ENCODE results near the gene MORN5.

MORN5 gene

DNA sequence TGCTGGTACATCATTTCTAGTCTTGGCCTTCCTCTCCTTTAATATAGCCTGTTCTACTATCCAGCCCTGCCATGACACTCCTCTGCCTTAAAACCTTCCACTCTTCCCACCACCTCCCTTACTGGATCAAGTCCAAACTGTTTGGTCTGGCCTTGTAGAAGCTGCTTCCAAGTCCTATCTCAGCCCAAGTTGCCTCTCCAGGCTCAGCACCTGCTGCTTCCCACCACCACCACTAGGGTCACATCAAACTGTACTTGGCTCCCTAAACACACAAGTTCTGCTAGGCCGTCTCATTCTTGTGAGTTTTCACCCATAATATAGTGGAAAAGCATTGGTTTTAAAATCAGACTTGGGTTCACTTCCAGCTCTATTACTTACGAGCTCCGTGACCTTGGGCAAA, 1.5 kb upstream of the MORN5 start:
- Histone ChIP-seq H3K36me3 (ENCODE audit: insufficient read depth, low read length) (no peaks in the 10 kb centered on the region), H3K27ac (ENCODE audit: low read depth, low read length) (no peak overlapping the region), H3K27me3 (ENCODE audit: control insufficient read depth in 1 of 2, insufficient read depth in 2 of 2, low read length in 2 of 2) (no peaks in the 10 kb centered on the region), H3K9me3 (ENCODE audit: low read length) (no peaks in the 10 kb centered on the region), H3K4me3 (ENCODE audit: low read depth in 1 of 2, low read length in 2 of 2) (peak overlapping the region in 1 of 2 donors; percentile 30), H3K4me1 (ENCODE audit: insufficient read depth, low read length) (peaks cover 30% of the 10 kb centered on the region), H3K9ac (ENCODE audit: low read length) (no peak overlapping the region)

DNA sequence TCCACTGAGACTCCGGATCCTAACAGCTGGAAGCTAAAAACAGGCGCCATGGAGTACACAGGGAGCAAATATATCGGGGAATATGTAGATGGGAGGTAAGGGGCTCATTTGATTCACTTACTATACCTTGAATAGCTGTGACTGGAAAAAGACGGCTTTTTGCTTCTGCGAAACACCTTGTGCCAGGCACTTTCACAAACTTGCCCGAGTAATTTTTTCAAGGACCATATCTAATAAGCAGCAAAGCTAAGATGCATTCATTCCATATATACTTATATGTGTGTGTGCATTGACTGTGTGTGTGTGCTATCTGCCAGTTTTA, 178 bp downstream of the MORN5 start:
- peaks cover 41% of the 10 kb centered on the region for H3K4me1 ChIP-seq (ENCODE audit: insufficient read depth, low read length)

DNA sequence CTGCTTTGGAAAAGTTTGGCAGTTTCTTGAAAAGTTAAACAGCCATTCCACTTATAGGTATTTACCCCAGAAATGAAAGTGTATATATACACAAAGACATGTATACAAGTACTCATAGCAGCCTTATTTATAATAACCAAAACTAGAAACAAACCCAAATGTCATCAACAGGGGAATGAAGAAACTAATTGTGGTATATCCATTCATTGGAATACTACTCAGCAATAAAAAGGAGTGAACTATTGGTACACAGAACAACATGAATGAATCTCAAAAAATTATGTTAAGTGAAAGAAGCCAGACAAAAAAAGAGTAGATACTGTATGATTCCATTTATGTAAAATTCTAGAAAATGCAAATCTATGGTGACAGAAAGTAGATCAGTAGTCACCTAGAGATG, 2.7 kb downstream of the MORN5 start:
- no peak overlapping the region for H3K4me3 ChIP-seq (ENCODE audit: low read depth in 1 of 2, low read length in 2 of 2)
- no peaks in the 10 kb centered on the region for H3K9me3 ChIP-seq (ENCODE audit: low read length)
- no peak overlapping the region for H3K9ac ChIP-seq (ENCODE audit: low read length)
- H3K27ac ChIP-seq (ENCODE audit: low read depth, low read length): no peak overlapping the region
- no peaks in the 10 kb centered on the region for H3K36me3 ChIP-seq (ENCODE audit: insufficient read depth, low read length)
- no peaks in the 10 kb centered on the region for H3K27me3 ChIP-seq (ENCODE audit: control insufficient read depth in 1 of 2, insufficient read depth in 2 of 2, low read length in 2 of 2)
- peaks cover 26% of the 10 kb centered on the region for H3K4me1 ChIP-seq (ENCODE audit: insufficient read depth, low read length)

More for the DNA sequence above, 178 bp downstream of the MORN5 start:
- Histone ChIP-seq H3K27me3 (ENCODE audit: control insufficient read depth in 1 of 2, insufficient read depth in 2 of 2, low read length in 2 of 2) (no peaks in the 10 kb centered on the region), H3K27ac (ENCODE audit: low read depth, low read length) (peak overlapping the region; percentile 91), H3K36me3 (ENCODE audit: insufficient read depth, low read length) (no peaks in the 10 kb centered on the region), H3K9me3 (ENCODE audit: low read length) (no peaks in the 10 kb centered on the region), H3K4me3 (ENCODE audit: low read depth in 1 of 2, low read length in 2 of 2) (peak overlapping the region; percentile 21 to 91), H3K9ac (ENCODE audit: low read length) (peak overlapping the region; percentile 95)

DNA sequence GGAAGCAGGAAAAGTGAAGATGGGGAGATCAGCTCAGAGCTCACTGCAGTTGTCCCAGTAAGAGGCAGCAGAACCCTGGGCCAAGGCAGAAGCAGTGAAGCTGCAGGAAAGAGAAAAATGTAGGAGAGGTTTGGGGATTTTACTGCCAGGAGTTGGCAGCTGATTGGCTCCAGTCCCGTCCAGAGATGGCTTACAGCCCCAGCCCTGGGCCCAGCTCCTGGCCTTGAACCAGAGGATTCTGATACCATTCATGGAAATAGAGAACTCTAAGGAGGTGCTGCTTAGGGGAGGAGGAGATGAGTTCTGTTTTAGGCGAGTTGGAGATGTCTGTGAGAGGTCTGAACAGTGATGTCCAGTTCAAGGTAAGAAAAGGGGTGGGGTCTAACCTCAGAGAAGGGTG, 4.6 kb downstream of the MORN5 start:
- Histone ChIP-seq H3K9ac (ENCODE audit: low read length) (no peak overlapping the region), H3K27ac (ENCODE audit: low read depth, low read length) (peak overlapping the region; percentile 57), H3K4me1 (ENCODE audit: insufficient read depth, low read length) (peaks cover 17% of the 10 kb centered on the region), H3K36me3 (ENCODE audit: insufficient read depth, low read length) (no peaks in the 10 kb centered on the region), H3K9me3 (ENCODE audit: low read length) (no peaks in the 10 kb centered on the region), H3K27me3 (ENCODE audit: control insufficient read depth in 1 of 2, insufficient read depth in 2 of 2, low read length in 2 of 2) (no peaks in the 10 kb centered on the region), H3K4me3 (ENCODE audit: low read depth in 1 of 2, low read length in 2 of 2) (peak overlapping the region in 1 of 2 donors; percentile 53)

DNA sequence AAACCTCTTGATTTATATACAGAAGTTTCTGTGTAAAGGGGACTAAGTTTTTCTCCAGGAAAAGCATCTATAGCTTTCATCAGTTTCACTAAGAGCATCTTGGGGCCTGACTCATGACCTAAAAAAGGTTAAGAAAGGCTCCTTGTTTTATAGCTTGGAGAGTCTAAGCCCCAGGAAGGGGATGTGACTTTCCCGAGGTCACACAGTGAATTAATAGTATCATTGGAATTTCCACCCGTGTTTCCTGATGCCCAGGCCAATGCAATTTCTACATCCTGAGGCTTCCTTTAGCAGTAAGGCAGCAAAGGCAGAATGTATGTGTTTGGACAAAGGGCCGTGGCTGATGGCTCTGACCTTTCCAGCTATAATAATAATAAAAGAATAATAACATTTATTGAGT, 8.6 kb downstream of the MORN5 start:
- no peaks in the 10 kb centered on the region for H3K27me3 ChIP-seq (ENCODE audit: control insufficient read depth in 1 of 2, insufficient read depth in 2 of 2, low read length in 2 of 2)
- no peaks in the 10 kb centered on the region for H3K9me3 ChIP-seq (ENCODE audit: low read length)
- H3K27ac ChIP-seq (ENCODE audit: low read depth, low read length): no peak overlapping the region
- no peak overlapping the region for H3K9ac ChIP-seq (ENCODE audit: low read length)
- peaks cover 9% of the 10 kb centered on the region for H3K4me1 ChIP-seq (ENCODE audit: insufficient read depth, low read length)
- peaks cover 6% of the 10 kb centered on the region for H3K36me3 ChIP-seq (ENCODE audit: insufficient read depth, low read length)
- no peak overlapping the region for H3K4me3 ChIP-seq (ENCODE audit: low read depth in 1 of 2, low read length in 2 of 2)

DNA sequence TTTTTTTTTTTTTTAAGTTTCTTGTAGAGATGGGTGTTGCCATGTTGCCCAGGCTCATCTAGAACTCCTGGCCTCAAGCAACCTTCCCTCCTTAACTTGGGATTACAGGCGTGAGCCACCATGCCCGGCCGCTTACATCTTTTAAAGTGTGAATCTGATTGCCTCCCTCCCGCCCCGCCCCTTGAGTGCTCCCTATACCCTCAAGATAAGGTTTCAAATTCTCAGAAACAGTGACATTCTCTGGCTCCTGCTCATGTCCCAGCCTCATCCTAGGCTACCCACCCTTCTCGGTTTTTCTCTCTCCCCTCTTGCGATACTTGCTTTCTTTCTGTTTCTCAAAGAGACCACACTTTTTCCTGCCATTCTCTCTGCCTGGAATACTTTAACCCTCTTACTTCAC, 12.4 kb downstream of the MORN5 start:
- Histone ChIP-seq H3K4me1 (ENCODE audit: insufficient read depth, low read length) (no peaks in the 10 kb centered on the region), H3K27ac (ENCODE audit: low read depth, low read length) (no peak overlapping the region), H3K9me3 (ENCODE audit: low read length) (no peaks in the 10 kb centered on the region), H3K27me3 (ENCODE audit: control insufficient read depth in 1 of 2, insufficient read depth in 2 of 2, low read length in 2 of 2) (no peaks in the 10 kb centered on the region), H3K36me3 (ENCODE audit: insufficient read depth, low read length) (peaks cover 26% of the 10 kb centered on the region), H3K9ac (ENCODE audit: low read length) (no peak overlapping the region), H3K4me3 (ENCODE audit: low read depth in 1 of 2, low read length in 2 of 2) (no peak overlapping the region)

DNA sequence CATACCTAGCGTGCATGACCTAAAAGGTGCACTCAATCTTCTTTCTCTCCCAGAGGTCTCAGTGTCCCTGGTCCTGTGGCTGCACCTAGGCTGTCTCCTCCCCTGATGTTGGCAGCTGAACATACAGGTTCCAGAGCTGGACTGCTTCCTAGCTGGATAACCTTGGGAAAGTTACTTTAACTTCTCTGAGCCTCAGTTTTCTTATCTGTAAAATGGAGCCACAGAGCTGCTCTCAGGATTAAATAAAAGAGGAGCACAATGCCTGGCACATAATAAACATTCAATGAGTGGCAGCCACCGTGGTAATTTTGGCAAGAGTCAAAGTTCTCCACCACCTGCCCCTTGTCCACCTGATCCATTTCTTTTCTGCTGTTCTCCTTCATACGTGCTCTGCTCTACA, 14.0 kb downstream of the MORN5 start:
- no peaks in the 10 kb centered on the region for H3K9me3 ChIP-seq (ENCODE audit: low read length)
- no peaks in the 10 kb centered on the region for H3K4me1 ChIP-seq (ENCODE audit: insufficient read depth, low read length)
- peaks cover 26% of the 10 kb centered on the region for H3K36me3 ChIP-seq (ENCODE audit: insufficient read depth, low read length)
- H3K27ac ChIP-seq (ENCODE audit: low read depth, low read length): no peak overlapping the region
- H3K27me3 ChIP-seq (ENCODE audit: control insufficient read depth in 1 of 2, insufficient read depth in 2 of 2, low read length in 2 of 2): no peaks in the 10 kb centered on the region
- no peak overlapping the region for H3K9ac ChIP-seq (ENCODE audit: low read length)
- no peak overlapping the region for H3K4me3 ChIP-seq (ENCODE audit: low read depth in 1 of 2, low read length in 2 of 2)

DNA sequence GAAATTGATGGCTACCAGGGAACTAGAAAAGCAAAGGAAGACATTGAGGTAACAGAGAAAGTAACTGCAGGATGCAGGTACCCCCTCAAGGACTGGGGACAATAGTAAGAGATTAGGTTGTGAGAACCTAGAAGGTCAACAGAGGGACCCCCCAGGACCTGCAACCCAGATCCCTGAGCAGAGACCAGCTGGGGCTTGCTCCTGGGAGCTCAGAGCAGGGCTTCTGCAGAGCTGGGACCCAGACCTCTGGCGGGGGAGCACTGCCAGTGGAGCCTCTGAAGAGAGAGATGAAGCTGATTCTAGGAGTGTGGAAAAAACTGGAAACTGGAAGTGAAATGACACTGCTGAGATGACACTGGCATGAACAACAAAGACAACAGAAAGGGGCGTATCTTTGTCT, 17.2 kb downstream of the MORN5 start:
- H3K9me3 ChIP-seq (ENCODE audit: low read length): no peaks in the 10 kb centered on the region
- H3K4me1 ChIP-seq (ENCODE audit: insufficient read depth, low read length): no peaks in the 10 kb centered on the region
- H3K4me3 ChIP-seq (ENCODE audit: low read depth in 1 of 2, low read length in 2 of 2): no peak overlapping the region
- no peak overlapping the region for H3K9ac ChIP-seq (ENCODE audit: low read length)
- H3K36me3 ChIP-seq (ENCODE audit: insufficient read depth, low read length): peaks cover 41% of the 10 kb centered on the region
- no peak overlapping the region for H3K27ac ChIP-seq (ENCODE audit: low read depth, low read length)
- no peaks in the 10 kb centered on the region for H3K27me3 ChIP-seq (ENCODE audit: control insufficient read depth in 1 of 2, insufficient read depth in 2 of 2, low read length in 2 of 2)

DNA sequence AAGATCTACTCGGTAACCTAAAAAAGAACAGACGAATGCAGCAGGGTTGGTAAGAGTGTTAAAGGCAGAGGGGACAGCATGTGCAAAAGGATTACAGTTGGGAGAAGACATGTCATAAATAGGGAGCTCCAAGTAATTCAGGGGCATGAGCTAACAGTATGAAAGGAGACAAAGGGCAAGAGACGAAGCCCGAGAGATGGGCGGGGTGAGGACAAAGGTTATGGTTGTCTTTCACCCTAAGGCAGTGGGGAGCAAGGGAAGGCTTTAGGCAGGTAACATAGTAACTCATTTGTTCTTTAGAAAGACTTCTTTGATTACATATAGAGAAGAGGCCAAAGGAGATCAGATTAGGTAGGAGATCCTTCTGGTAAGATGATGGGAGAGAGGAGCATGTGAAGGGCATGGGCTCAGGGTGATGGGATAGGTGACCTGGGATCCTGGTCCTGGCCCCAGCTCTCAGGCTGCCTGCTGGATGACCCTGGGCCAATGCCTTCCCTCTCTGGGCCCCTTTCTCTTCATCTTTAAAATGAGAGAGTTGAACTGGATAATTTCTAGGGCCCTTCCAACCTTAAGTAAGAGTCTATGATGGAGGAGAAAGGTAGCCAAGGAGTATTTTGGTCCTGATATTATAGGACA, 19.5 kb downstream of the MORN5 start:
- peaks cover 28% of the 10 kb centered on the region for H3K36me3 ChIP-seq (ENCODE audit: insufficient read depth, low read length)
- no peaks in the 10 kb centered on the region for H3K4me1 ChIP-seq (ENCODE audit: insufficient read depth, low read length)
- H3K27ac ChIP-seq (ENCODE audit: low read depth, low read length): no peak overlapping the region
- H3K4me3 ChIP-seq (ENCODE audit: low read depth in 1 of 2, low read length in 2 of 2): no peak overlapping the region
- H3K27me3 ChIP-seq (ENCODE audit: control insufficient read depth in 1 of 2, insufficient read depth in 2 of 2, low read length in 2 of 2): no peaks in the 10 kb centered on the region
- no peaks in the 10 kb centered on the region for H3K9me3 ChIP-seq (ENCODE audit: low read length)
- no peak overlapping the region for H3K9ac ChIP-seq (ENCODE audit: low read length)

DNA sequence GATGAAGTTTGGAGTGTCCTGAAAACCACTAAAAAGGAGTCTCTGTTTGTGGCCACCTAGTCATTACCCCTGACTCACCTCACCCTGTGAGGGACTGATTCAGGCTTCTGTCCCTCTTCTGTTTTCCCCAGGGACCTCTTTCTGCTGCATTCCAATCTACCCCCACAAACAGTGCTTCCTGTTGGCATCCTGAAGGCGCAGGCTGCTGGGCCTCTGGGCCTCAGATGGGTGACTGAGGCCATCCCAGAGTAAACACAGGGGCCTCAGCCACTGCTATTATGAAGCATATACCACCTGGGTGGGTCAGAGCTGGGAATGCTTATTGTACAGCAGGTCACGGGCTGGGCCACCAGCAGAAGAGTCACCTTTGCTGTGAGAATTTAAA, 20.0 kb downstream of the MORN5 start:
- H3K9me3 ChIP-seq (ENCODE audit: low read length): no peaks in the 10 kb centered on the region
- no peaks in the 10 kb centered on the region for H3K27me3 ChIP-seq (ENCODE audit: control insufficient read depth in 1 of 2, insufficient read depth in 2 of 2, low read length in 2 of 2)
- H3K27ac ChIP-seq (ENCODE audit: low read depth, low read length): no peak overlapping the region
- peaks cover 23% of the 10 kb centered on the region for H3K36me3 ChIP-seq (ENCODE audit: insufficient read depth, low read length)
- H3K4me1 ChIP-seq (ENCODE audit: insufficient read depth, low read length): no peaks in the 10 kb centered on the region
- no peak overlapping the region for H3K9ac ChIP-seq (ENCODE audit: low read length)
- no peak overlapping the region for H3K4me3 ChIP-seq (ENCODE audit: low read depth in 1 of 2, low read length in 2 of 2)

DNA sequence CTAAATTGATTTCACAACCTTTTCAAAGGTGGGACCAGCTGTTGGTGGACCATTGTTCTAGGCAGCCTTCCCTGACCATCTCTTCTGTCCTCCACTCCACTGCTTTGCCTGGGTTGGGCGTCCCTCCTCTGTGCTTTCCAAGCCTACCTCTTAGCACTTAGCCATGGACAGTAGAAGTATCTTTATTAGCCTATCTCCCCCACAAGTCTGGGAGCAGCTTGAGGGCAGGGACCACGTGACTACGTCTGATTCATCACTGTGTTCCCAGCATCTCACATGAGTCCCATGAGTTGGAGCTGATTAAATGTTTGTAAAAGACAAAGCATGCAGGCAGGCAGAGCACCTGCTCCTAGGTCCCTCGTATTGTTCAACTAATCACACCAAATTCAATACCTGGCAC, 20.9 kb downstream of the MORN5 start:
- H3K9ac ChIP-seq (ENCODE audit: low read length): no peak overlapping the region
- H3K4me3 ChIP-seq (ENCODE audit: low read depth in 1 of 2, low read length in 2 of 2): no peak overlapping the region
- H3K27ac ChIP-seq (ENCODE audit: low read depth, low read length): no peak overlapping the region
- no peaks in the 10 kb centered on the region for H3K9me3 ChIP-seq (ENCODE audit: low read length)
- no peaks in the 10 kb centered on the region for H3K27me3 ChIP-seq (ENCODE audit: control insufficient read depth in 1 of 2, insufficient read depth in 2 of 2, low read length in 2 of 2)
- H3K4me1 ChIP-seq (ENCODE audit: insufficient read depth, low read length): no peaks in the 10 kb centered on the region
- peaks cover 15% of the 10 kb centered on the region for H3K36me3 ChIP-seq (ENCODE audit: insufficient read depth, low read length)

DNA sequence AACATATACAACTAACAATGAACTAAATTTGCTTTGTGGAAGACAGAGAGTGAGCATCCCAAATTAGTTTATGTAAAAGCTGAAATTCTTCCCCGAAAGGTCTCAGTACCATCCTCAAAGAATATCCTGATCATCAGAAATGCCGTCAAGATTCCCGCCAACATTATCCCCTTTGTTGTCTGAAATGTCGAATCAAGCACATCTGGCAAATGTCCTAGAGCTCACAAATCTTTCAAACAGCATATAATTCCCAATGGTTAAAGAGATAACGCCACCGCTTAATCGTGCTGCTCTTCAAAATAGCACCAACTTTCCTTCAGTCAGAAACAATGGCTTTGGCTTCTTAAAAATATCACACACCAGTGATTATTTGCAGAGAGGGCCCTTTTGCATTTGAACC, 23.8 kb downstream of the MORN5 start:
- no peak overlapping the region for H3K27ac ChIP-seq (ENCODE audit: low read depth, low read length)
- H3K36me3 ChIP-seq (ENCODE audit: insufficient read depth, low read length): peaks cover 30% of the 10 kb centered on the region
- H3K4me3 ChIP-seq (ENCODE audit: low read depth in 1 of 2, low read length in 2 of 2): no peak overlapping the region

More for the DNA sequence above, 23.8 kb downstream of the MORN5 start:
- Histone ChIP-seq H3K27me3 (ENCODE audit: control insufficient read depth in 1 of 2, insufficient read depth in 2 of 2, low read length in 2 of 2) (no peaks in the 10 kb centered on the region), H3K9me3 (ENCODE audit: low read length) (no peaks in the 10 kb centered on the region), H3K4me1 (ENCODE audit: insufficient read depth, low read length) (no peaks in the 10 kb centered on the region), H3K9ac (ENCODE audit: low read length) (no peak overlapping the region)

All from muscle layer of colon (tissue), 2 donors.